ENCODE data around the gene STRA8.

Gene STRA8

DNA sequence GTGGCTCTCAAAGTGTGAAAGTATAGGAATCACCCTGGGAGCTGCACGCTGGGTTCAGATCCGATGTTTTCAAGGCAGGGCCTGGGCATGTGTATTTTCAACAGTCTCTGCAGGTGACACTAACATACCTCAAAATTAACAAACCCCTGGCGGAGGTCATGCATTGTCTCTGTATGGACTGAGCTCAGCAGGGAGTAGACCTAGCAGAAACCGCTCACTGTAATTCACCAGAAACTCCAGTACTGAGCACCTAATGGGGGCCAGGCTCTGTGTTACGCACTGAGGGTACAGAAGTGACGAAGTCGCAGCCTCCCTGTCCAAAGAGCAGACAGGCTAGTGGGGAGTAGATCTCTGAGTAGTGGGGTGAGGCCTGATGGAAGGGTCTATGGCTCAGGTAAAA, 5.6 kb downstream of the STRA8 start:
- DNase-seq (ENCODE audit: low read depth) = no peak

DNA sequence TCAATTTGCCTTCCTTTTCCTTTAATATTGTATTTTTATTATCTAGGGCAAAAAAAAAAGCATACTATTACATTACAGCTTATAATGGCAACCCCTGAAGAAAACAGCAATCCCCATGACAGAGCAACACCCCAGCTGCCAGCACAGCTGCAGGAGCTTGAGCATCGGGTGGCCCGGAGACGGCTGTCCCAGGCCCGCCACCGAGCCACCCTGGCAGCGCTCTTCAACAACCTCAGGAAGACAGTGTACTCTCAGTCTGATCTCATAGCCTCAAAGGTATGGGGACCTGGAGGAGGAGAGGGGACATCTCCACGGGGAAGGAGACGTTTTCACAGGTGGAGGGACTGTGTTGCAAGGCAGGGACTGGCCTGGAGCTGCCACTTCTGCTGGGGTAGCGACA, 6.8 kb downstream of the STRA8 start:
- DNase-seq (ENCODE audit: low read depth) = no peak

DNA sequence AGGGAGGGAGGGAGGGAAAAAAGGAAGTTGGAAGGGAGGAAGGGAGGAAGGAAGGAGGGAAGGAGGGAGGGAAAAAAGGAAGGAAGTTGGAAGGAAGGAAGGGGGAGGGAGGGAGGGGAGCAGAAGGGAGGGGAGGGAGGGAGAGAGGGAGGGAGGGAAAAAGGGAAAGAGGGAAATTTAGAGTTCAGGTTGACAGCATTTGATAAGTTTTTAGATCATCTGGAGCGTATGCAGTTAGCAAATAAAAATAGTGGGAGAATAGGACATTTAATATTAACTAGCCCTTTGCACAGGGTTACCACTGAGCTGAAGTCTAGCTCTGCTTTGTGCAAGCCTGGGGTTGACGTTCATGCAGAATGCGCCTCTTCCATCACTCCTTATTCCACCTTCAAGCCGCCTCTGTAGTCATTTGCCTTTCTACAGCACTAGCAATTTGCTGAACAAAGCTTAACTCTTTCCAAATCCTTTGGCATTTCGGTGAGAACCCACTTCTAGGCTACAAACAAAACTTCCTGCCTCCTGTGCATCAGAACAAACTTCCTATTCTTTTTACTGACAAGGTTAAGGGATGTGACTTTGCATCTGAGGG, 8.6 kb downstream of the STRA8 start:
- DNase-seq (ENCODE audit: low read depth) = no peak

- DNase-seq (ENCODE audit: low read depth) = no peak
Observed at GRCh38 chr7:135245226-135246190, 11.9 kb downstream of the STRA8 start.

DNA sequence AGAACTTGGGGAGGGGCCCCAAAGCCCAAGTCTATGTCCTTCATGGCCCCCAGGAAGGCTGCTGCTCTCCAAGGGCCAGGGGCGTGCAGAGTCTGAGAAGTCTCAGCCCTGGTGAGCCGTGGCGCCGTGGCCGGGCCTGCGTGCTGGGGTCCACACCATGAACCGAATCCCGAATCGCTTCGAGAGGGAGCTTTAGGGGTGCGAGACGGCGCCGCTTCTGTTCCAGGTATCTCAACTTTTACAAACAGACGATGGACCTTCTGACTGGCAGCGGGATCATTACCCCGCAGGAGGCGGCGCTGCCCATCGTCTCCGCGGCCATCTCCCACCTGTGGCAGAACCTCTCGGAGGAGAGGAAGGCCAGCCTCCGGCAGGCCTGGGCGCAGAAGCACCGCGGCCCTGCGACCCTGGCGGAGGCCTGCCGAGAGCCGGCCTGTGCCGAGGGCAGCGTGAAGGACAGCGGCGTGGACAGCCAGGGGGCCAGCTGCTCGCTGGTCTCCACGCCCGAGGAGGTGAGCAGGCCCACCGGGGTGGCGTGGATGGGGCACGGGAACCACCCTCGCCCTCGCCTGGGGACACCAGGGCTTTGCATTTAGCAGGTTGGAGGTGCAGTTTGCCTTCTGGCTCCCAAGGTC, 12.7 kb downstream of the STRA8 start:
- DNase-seq (ENCODE audit: low read depth) = no peak

- no peak for DNase-seq (ENCODE audit: low read depth)
Observed at GRCh38 chr7:135247746-135248471, 14.3 kb downstream of the STRA8 start.

- no peak for DNase-seq (ENCODE audit: low read depth)
Observed at GRCh38 chr7:135248546-135248945, 14.9 kb downstream of the STRA8 start.

- no peak for DNase-seq (ENCODE audit: low read depth)
Observed at GRCh38 chr7:135251496-135252391, 18.1 kb downstream of the STRA8 start.

DNA sequence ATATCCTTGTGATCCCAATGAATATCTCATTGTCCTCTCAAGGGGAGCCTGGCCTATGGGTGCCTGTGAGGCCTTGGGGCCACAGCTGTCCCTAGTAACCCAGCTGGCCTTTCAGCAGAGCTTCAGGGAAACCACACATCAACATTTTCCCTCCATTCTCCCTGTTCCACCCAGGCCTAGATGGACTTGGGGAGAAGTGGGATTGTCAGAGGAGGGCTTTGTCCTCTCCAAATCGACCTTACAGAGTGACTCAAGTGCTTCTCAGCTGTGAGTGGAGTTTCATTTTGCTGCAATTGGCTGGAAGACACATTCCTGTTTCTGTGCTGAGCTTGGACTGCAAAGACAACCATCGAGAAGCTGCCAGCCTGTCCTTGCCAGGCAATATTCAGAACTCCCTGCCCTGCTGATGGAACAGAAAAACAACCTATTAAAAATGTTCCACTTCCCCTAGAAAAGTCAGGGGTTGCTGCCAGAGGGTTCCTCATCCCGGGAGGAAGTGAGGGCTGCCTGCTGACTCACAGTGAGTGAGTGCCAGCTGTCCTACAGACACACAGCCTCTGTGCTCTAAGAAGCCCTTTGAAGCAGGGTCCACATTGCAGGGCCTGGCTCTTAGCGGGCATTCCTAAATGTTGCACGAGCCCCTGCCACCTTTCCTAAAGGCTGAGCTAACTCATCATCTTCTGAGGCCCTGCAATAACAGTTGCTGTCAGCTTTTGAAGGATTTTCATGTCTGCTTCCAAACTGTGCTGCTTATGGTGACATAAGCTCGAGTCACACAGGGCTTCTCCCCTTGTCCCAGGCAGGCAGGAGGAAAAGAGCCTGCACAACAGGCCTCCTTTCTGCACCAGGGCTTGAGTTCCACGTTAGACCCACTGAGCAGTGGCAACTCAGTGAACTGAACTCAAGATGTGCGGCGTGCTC, 20.5 kb downstream of the STRA8 start:
- DNase-seq (ENCODE audit: low read depth) = peak; percentile 51

- no peak for DNase-seq (ENCODE audit: low read depth)
Observed at GRCh38 chr7:135257790-135258189, 24.2 kb downstream of the STRA8 start.

GRCh38 chr7:135258585-135258984, 24.9 kb downstream of the STRA8 start:
- no peak for DNase-seq (ENCODE audit: low read depth)

DNA sequence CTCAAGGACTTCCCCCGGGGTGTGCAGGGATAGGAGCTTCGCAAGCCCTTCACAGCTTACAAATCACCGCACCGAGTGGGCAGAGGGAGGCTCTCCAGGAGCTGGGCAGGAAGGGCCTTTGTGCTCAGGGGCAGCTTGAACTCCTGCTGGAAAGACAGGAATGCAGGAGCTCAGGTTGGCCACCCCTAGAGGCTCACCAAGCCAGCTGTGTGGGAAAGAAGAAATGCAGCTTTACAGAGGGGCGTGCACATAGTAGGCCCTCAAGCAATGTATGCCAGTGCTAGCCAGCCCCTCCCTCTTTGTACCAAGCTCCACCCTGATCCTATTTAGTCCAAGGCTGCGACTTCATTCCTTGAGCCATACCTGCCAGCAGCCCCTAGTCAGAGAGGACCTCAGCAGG, 26.1 kb downstream of the STRA8 start:
- no peak for DNase-seq (ENCODE audit: low read depth)

- no peak for DNase-seq (ENCODE audit: low read depth)
Observed at GRCh38 chr7:135260470-135260869, 26.8 kb downstream of the STRA8 start.

DNA sequence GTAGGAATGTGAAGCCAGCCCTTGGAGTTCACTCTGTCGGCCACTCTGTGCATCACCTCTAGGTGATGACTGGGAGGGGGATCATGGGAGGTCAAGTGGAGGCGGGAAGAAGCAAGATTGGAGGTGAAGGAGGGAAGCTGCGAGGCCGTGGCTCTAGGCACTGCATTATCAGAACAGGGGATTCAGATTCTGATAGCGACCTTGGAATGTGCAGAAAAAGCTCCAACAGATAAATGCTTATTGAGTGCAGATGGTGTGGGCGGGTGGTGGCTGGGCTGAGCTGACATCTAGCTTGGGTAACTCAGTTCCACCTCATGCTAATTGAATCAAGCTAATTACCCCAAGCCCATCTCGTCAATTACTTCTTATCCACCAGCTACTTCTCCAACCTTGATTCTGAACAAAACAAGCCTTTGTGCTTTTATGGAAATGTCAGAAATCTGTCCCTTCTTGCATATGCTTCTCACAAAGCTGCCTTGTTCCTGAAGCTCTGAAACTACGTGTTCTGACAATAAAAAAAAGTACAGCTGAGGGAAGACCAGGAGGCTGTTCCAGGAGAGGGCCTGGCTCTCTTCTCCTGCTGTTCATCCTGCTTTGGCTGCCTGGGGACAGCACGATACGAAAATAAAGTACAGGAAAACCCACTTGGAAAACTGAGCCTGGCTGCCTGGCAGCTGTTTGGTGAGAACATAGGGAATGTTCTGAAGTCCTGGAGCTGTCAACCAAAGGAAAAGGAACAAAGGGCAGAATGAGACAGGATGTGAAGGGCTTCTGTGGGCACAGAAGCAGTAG, 27.5 kb downstream of the STRA8 start:
- DNase-seq (ENCODE audit: low read depth) = no peak

DNA sequence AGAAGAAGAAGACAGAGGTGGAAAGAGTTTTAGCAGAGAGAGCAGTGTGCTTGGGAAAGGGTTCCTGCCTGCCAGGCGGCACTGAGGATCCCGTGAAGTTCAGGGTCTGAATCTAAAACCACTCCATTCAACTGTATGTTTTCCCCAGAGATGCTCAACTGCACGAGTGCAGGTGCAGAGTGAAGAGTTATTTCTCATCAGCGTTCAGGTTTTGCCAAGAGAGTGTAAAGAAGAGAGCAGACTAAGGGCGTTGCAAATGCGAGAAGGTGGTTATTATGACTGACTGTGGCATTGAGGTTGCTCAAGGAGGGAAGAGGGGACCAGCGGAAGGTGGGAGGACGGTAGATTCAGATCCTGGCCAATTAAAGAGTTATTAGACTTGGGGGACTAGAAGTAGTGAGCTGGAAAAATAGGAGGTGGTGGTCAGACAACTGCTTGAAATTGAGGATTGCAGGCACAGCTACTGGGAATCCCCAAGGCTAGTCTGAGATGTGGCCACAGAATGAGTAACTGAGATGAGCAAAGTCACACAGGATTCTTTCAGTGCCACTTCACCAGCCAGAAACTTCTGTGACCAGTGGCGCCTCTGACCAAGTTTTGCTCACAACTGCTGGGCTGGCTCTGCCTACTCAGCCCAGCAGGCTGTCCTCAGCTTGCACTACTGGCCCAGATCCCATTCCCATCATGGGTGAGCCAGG, 29.1 kb downstream of the STRA8 start:
- DNase-seq (ENCODE audit: low read depth) = no peak

DNA sequence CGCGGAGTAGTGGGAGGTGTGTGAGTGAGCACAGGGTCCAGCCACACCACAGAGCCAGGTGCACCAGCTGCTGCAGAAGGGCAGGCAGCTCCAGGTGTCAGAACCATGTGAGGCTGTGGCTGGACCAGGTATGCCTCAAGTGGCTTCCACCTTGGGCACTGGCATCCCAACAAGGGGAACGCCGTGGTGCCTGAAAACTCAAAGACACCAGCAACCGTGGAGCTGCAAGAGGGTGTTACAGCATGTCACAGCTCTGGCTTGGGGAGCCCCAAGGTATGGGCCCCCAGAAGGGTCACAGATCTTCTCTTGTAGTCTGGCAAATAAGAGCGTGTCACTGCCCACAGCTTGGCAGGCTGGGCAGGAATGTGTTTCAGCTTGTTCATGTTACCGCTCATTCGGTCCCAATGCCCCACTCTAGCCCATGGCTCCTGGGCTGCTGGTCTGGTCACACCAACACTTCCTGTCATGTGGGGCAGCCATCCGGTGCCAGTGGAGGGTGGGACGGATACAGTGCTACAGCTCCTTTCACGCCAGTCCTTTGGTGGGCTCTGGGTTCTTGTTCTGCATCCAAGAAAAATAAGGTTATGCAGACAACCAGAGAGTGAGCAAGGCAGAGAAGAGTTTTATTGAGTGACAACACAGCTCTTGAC, 29.8 kb downstream of the STRA8 start:
- no peak for DNase-seq (ENCODE audit: low read depth)

DNA sequence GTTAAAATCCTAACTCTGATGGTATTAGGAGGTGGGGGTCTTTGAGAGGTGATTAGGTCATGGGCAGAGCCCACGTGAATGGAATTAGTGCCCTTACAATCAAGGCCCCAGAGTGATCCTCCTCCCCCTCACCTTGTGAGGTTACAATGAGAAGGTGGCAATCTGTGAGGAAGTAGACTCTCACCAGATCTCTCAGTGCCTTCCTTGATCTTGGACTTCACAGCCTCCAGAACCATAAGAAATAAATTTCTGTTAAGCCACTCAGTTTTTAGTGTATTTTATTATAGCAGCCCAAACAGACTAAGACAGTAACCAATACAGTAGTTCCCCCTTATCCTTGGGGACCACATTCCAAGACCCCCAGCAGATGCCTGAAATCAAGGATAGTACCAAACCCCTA, 32.0 kb downstream of the STRA8 start:
- DNase-seq (ENCODE audit: low read depth) = no peak

GRCh38 chr7:135269921-135270320, 36.3 kb downstream of the STRA8 start:
- DNase-seq (ENCODE audit: low read depth) = no peak
